Spleen (tissue), 7 donors: Measurements from ENCODE around the gene FBLN2.

Experiments
- CTCF ChIP-seq, 11 experiments: fragments of 200-600 bp in 7 of 11; fragments of 450-650 bp in 4 of 11; sonication (generic) in 4 of 11; IDR thresholded peaks in 8 of 11; conservative IDR thresholded peaks in 3 of 11; 1 replicate in 7 of 11; 2 replicates in 4 of 11; pipeline versions ENCODE4 v1.4.0 to v1.8.0; 2016 to 2021; ENCODE audit warnings: antibody characterized with exemption in 11 of 11, inconsistent platforms in 4 of 11, mild to moderate bottlenecking in 1 of 11
- POLR2A ChIP-seq, 3 donors: fragments of 450-650 bp; IDR thresholded peaks; one replicate each; pipeline ENCODE4 v1.5.1; 2017; ENCODE audit warnings: antibody characterized with exemption in 3 of 3, mild to moderate bottlenecking in 1 of 3
- POLR2AphosphoS5 ChIP-seq, 3 donors: sonication (generic); formaldehyde crosslinking; IDR thresholded peaks; one replicate each; pipeline ENCODE4 v1.5.1; 2017; ENCODE audit warnings: antibody characterized with exemption in 3 of 3
- donor health status: DM: no; HTN: no; CAD: no; lungs with moderate emphysema.
- donor health status: DM: no; HTN: no; CAD: no.
- donor health status: DM: no; HTN: no; CAD: no.

- TF ChIP-seq CTCF (IDR thresholded peaks at IDR 0.05 in 8 of 11, conservative IDR thresholded peaks at IDR 0.05 in 3 of 11): no peak
- no peak for TF ChIP-seq POLR2AphosphoS5 (IDR thresholded peaks at IDR 0.05)
- no peak for TF ChIP-seq POLR2A (IDR thresholded peaks at IDR 0.05)
Observed at GRCh38 chr3:13569201-13569600, 20.3 kb downstream of the FBLN2 start.
